WI38 (cell line): ENCODE measurements around the gene NAV2.

Source experiments
- H3K4me3 ChIP-seq: 2 replicates; pipeline ENCODE4 v1.5.1; 2011; ENCODE audit warnings: low read depth, mild to moderate bottlenecking, control low read depth, low read length
- TF ChIP-seq, protein P1 (sequence below): IDR thresholded peaks from 2 replicates; pipeline ENCODE4 v1.5.1; 2012; ENCODE audit warnings: low read depth, mild to moderate bottlenecking, control low read depth, low read length

Gene NAV2

DNA sequence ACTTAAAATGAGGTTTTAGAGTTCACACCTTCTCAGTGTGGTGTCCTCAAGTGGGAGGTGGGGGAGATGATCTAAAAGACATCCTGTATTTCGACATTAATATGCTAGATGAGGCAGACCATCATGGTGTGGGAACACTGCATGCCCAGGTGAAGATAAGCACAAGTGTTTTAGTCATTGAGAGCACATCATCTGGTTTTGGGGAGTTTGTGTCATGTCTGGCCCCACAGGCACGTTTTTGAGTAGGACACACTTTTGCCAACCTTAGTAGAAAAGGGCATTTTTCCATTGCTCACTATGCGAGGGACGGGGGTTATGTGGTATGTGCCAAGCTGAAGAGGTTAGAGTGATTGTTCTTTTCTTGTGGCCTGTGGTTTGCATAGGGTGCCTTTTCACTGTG is 258.3 kb downstream of the NAV2 start:
- no peak overlapping the region for H3K4me3 ChIP-seq
- TF ChIP-seq, protein P1, sequence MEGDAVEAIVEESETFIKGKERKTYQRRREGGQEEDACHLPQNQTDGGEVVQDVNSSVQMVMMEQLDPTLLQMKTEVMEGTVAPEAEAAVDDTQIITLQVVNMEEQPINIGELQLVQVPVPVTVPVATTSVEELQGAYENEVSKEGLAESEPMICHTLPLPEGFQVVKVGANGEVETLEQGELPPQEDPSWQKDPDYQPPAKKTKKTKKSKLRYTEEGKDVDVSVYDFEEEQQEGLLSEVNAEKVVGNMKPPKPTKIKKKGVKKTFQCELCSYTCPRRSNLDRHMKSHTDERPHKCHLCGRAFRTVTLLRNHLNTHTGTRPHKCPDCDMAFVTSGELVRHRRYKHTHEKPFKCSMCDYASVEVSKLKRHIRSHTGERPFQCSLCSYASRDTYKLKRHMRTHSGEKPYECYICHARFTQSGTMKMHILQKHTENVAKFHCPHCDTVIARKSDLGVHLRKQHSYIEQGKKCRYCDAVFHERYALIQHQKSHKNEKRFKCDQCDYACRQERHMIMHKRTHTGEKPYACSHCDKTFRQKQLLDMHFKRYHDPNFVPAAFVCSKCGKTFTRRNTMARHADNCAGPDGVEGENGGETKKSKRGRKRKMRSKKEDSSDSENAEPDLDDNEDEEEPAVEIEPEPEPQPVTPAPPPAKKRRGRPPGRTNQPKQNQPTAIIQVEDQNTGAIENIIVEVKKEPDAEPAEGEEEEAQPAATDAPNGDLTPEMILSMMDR: no peak

DNA sequence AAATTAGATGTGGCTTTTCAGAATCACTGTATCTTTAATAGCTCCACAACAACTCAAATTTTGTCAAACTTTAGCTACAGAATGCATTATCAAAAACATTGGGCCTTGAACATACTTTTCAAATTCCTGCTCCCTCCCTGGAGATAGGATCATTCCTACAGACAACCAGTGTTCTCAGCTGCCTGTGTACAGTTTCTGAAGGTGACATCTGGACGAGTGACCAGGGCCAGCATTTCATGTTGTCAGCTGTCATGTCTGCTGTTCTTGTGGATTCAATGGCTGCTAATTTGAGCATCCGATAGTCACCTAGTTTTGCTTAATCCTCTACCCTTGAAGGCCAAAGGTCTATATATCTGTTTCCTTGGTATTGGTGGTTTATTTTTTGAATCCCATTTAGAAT is 259.5 kb downstream of the NAV2 start:
- TF ChIP-seq, protein P1: no peak
- H3K4me3 ChIP-seq: no peak overlapping the region

DNA sequence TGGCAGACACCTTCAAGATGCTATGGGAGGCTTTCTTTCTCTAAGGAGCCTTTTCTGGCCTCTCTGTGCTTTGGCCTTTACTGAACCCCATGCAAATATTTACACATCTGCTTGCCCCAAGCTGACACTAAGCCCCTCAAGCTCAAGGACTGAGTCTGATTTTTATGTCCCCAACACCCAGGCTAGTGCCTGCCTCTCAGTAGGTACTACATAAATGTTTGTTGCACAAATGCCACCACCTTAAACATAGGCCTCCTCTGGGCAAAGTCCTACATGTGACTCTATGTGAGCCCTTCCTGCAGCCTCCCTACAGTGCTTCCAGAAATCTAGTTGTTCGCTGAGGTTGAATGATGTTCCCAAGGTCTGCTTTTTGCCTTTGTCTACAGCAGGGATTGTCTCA is 260.0 kb downstream of the NAV2 start:
- H3K4me3 ChIP-seq: no peak overlapping the region
- TF ChIP-seq, protein P1: no peak

DNA sequence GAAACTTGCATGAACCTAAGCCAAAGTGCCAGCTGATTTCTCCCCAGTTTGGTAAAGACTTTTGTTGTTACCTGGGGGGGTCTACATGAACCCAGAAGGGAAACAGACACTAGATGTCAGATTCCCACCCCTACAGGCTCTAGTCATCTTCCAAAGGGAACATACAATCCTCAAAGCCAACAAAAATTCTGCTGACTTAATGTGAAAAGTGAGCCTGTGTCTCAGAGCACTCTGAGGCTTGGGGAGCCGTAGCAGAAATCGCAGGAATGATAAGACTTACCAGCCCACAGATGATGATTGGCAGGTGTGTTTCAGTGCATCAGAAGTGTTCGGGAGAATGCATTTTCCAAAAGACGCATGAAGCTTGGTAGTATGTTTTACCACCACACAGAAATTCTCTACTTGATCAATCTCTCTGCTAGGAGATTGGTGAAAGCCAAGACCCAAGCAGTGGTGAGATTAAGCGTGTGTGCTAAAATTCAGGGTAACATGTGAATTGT is 260.5 kb downstream of the NAV2 start:
- TF ChIP-seq, protein P1: no peak
- H3K4me3 ChIP-seq: no peak overlapping the region

DNA sequence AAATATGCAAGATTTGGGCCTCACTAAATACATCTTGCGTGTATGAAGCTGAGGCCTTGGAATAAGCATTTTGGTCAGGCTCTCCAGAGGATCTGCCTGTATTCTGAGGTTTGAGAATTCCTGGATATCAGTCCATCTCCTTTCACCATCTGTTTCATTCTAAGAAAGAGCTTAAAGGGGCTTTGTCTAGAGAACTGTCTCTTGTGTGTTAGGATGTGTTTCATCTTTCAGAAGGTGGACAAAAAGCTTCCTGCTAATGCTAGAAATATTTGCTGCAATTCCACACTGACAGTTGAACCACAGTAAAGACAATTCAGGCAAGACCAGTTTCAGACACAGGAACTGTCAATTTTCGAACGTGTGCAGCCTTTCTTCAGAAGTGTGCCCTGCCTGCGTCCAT is 262.2 kb downstream of the NAV2 start:
- no peak overlapping the region for H3K4me3 ChIP-seq
- TF ChIP-seq, protein P1: no peak

DNA sequence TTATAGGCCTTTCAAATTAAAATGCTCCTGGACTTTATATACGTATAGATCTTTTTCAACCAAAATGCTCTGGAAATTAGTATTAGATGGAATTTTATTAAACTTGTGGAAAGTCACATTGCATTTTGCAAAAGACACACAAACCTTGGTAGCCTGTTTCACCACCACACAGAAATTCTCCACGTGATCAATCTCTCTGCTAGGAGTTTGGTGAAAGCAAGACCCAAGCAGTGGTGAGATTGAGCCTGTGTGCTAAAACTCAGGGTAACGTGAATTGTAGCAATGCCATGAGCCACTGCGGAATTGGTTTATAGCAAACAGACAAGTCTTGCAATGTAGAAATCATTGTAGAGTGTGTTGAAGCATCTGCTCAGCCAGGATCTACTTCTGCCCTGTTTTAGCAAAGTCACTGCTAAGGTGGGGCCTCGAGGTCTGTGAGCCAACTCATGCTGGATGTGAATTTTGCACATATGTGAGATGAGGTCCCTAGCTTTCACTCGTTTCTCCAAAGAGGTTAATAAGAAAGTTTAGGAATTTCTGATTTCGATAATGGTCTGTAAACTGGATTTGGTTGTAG is 262.9 kb downstream of the NAV2 start:
- H3K4me3 ChIP-seq: no peak overlapping the region
- TF ChIP-seq, protein P1: no peak

DNA sequence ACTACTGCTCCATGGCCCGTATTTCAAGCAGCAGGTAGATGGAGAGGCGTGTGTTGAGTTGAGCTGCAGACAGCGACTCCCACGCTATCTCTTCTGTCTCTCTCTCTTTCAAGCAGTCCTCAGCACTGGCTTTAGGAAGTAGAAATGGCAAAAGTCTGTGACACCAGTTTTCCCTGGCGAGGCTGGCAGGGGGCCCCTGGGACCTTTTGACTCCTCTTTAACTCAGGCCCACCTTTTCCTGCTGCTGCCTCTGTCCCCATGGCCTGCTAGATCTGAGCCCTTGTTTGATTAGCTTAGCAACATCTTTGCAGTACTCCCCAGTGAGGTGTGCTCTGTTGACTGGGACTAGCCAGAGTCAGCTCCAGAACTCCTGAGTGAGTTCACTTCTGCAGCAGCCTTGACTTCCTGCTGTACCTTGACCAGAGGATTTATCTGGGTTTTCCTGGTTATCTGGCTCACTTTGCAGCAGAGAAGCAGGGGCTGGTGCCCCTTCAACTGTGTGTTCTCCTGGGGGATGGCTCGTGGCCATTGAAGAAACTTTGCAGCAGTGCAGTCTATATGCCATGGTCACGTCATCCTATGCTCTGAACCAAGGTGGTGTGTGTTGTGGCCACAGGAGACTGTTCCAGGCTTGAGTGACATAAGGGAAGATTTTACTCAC is 263.8 kb downstream of the NAV2 start:
- TF ChIP-seq, protein P1: no peak
- no peak overlapping the region for H3K4me3 ChIP-seq
